ENCODE results near the gene TPD52L1.
A peak's percentile ranks its signal among the peaks of the same experiment; 100 is the strongest.
"Not testable (repeated sequence)": the region's sequence is repeated elsewhere in the genome, so short reads cannot be mapped to it uniquely, and the experiment has no call there.

Gene TPD52L1

DNA sequence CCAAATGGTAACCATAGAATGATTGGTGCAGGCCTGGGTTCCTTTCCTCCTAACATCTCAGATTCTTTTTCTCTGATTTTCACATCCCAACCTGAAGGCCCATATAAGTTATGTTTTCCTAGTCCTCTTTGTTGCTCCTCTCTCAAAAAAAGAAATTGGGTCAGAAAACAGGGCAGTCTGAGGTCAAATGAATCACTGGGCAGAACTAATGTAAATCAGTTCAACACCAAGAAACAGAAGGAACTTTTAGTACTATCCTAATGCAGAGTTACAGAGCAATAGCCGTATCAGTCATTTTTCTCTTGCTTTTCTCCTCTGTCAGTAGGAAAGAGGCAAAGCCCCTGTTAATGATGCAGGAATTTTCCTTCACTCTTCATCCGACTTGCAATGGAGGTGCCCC, 11.0 kb upstream of the TPD52L1 start:
- DNase-seq (ENCODE audit: low spot score): no peak

DNA sequence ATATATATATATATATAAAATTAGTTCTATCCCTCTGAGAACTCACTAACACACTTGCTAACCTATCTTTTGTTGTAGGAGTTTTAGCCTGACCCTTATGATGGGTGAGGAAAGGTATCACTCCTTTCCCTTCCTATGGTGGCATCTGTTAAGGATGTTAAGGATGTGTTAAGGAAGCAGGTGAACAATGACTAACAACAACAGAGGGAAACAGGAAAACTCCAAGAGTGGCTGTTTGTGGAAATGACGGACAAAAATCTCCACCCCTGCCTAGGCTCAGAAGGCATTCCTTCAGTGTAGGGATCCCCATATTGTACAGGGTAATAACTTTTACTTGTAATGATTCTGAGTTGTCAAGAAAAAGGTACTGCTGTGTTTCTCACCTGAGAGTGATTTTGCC, 8.8 kb upstream of the TPD52L1 start:
- no peak for DNase-seq (ENCODE audit: low spot score)

DNA sequence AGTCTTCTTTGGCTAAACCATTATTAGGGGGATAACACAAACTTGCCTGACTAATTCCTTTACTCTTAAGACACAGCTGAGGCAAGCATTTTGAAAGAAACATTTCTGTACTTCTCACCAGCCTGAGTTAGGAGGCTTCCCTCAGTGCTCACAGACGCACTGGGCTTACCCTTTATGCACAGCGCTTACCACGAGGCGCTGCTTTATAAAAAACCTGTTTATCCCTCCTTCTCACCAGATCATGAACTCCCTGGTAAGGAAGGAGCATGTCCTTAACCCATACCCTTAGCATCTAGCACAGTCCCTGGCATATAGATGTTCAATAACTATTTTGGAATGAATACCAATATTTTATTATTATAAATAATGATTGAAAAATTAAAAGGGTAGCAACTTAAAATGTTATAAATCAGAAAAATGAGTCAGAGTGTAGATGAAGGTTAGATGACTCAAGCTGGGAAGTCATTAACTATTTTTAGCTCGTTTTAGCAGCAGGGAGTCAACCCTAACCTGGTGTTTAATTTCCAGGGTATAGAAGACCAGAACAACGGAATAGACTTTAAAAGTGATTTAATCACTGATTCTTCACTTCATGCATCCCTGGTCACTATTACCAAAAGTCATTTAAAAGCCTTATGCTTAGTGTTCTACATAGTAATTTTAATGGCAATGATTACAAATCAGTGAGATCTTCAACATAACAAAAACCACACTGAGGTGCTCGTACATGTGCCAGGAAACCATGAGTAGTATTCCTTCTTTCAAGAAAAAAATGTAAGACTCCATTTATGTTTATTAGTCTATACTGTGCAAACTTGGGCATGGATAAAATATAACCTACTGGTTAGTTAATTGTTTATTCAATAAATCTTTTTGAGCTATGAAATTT, 4.1 kb upstream of the TPD52L1 start:
- DNase-seq (ENCODE audit: low spot score): peak; percentile 51

DNA sequence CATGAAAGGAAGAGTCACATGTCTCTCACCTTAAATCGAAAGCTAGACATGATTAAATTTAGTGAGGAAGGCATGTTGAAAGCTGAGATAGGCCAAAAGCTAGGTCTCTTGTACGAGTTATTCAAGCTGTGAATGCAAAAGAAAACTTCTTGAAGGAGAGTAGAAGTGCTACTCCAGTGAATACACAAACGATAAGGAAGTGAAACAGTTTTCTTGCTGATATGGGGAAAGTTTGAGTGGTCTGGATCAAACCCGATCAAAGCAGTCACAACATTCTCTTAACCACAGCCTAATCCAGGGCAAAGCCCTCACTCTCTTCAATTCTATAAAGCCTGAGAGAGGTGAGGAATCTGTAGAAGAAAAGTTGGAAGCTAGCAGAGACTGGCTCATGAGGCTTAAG, 1.9 kb upstream of the TPD52L1 start:
- no peak for DNase-seq (ENCODE audit: low spot score)

DNA sequence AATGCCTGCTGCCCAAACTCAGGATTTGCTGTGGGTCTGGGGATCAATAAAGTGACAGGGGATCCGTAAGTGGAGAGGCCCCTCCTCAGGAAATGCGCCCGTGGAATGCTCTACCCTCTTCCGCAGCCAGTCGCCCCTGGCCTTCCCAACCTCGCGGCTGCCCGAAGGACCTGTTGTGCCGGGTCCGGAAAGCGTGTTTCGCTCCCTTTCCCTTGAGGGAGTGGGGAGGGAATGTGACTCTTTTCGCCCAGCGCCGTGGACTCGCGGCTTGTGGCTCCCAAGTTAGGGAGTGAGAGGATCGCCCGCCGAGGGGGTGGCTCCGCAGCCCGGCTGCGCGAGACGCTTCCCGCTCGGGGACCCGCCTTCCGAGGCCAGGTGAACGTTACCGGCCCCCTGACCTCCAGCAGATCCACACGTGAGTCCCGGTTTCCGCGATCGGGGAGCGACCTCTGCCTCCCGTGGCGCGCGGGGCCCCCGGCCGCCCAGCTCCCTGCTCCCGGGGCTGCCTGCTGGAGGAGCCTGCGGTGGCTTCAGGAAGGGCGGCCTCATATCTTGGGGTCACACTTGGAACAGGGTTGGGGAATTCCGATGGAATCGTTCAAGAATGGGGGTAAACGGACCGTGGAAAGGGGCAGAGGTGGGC, 666 bp downstream of the TPD52L1 start:
- DNase-seq (ENCODE audit: low spot score): peak; percentile 39

DNA sequence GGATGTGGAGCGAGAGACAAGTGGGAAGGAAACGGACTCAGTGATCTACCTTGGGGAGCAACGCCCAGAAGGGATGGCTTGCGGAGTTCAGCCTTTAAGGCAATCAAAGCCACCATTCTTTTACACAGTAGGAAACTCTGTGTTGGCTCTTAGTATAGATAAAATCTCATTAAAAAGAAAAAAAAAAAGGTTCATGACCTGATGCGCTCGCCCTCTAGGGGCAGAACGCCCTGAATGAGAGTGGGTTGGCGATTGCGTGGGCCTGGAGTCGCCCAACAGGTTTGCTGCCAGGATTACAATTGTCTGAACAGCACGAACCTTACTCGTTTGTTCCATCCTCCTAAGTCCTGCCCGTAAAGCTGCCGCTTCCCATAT, 1.2 kb downstream of the TPD52L1 start:
- DNase-seq (ENCODE audit: low spot score): no peak

DNA sequence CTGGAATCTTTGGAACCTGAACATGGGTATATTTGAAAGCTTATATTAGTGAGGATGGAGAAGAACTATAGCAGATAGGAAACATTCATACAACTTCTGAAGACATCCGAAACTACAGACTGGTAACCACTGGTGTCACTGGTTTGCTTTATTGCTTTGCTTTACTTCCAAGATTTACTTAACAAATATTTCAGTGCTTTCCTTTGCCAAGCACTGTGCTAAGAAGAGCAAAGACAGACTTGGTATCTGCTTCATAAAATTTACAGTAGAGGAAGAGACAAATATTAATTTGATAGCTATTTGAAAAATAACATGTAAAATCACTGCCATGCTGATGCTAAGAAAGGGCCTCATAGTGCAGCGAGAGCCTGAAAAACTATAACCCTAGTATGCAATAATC, 1.8 kb downstream of the TPD52L1 start:
- DNase-seq (ENCODE audit: low spot score): no peak

DNA sequence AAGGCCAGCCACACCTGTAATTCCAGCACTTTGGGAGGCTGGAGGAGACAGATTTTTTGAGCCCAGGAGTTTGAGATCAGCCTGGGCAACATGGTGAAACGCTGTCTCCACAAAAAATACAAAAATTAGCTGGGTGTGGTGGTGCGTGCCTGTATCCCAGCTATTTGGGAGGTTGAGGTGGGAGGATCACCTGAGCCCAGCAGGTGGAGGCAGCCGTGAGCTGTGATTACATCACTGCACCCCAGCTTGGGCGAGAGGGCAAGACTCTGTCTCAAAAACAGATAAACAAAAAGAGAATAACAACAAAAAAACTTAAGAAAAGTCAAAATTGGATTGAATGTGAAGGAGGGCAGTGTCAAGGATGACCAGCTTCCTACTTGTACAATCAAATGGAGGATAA, 2.9 kb downstream of the TPD52L1 start:
- no peak for DNase-seq (ENCODE audit: low spot score)

DNA sequence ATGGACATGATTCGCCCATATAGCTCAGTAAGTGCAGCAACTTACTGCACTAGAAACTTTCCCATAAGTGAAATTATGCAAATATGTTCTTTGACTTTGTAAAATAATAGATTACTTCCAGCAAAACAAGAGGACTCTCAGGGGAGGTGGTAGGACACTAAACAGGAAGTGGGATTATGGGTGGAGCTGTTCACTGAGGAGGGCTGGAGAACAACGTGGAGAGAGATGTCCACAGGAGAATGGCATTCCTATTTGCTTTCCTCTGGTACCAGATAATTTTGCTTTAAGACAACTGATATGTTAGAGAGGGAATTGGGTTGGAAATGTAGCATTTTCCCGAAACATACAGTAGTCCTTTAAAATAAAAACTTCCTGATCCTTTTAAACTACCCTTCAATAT, 3.7 kb downstream of the TPD52L1 start:
- no peak for DNase-seq (ENCODE audit: low spot score)

DNA sequence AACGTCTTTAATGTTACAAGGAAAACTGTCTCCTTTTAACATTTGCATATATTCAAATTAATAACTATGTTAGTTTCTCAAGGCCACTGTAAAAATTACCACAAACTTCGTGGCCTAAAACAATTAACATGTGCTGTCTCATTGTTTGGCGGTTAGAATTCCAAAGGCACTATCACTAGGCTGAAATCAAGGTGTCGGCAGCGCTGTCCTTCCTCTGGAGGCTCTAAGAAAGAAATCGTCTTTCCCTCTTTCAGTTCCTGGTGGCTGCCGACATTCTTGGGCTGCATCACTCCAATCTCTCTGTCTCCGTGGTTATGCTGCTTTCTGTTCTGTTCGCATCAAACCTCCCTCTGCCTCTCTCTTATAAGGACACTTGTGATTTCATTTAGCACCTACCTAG, 4.2 kb downstream of the TPD52L1 start:
- no peak for DNase-seq (ENCODE audit: low spot score)

DNA sequence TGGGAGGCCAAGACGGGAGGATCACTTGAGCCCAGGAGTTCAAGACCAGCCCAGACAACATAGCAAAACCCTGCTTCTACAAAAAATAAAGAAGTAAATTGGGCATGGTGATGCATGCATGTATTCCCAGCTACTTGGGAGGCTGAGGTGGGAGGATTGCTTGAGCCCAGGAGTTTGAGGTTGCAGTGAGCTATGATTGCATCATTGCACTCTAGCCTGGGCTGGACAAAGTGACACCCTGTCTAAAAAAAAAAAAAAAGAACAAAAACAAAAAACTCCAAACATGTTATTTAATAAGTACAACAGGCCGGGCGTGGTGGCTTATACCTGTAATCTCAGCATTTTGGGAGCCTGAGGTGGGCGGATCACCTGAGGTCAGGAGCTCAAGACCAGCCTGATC, 9.8 kb downstream of the TPD52L1 start:
- DNase-seq (ENCODE audit: low spot score): not testable (repeated sequence)

DNA sequence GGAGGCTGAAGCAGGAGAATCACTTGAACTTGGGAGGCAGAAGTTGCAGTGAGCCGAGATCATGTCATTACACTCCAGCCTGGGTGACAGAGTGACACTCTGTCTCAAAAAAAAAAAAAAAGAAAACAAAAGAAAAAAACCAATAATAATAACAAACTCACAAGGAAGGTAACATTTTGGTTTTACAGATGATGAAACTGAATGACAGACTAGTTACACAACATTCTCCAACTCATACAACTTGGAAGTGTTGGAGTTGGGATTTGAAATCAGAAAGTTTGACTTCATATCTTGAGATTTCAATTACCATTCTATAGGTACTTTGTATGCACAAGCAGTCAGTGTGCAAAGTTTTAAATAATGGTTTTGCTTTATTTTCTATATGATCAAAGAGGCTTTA, 10.2 kb downstream of the TPD52L1 start:
- DNase-seq (ENCODE audit: low spot score): no peak

DNA sequence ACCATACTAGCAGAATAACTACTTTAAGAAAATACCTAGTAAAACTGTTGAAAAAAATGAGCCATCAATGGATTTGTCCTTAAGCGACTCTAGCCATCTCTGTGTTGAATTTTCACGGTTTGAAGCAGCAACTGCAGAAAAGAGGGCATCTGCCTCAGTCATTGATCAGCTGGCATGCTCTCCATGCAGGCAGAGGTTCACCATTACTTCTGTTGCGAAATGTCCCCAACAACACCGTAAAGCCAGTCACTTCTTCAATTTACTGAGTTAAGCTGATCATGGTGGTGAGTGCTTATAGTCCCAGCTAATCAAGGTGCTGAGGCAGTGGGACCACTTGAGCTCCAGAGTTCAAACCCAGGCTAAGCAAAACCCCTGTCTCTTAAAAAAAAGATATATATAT, 11.1 kb downstream of the TPD52L1 start:
- DNase-seq (ENCODE audit: low spot score): no peak

DNA sequence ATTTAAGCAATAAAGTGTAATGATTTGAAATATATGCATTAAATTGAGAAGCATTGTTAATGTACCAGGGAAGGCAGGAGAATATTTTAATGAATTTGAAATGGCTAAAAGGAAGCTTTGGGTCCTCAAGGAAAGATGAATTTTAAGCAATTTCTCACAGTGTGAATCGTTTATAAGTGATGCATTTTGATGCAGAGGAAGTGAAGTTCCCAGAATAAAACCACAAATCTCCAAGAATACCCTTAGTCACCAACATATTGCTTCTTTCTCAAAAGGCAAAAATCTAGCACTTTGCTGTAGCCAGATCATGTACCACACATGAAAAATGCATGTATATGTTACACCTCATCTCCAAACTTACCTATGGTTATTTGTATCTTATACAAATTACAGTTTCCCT, 11.7 kb downstream of the TPD52L1 start:
- peak; percentile 27 for DNase-seq (ENCODE audit: low spot score)

DNA sequence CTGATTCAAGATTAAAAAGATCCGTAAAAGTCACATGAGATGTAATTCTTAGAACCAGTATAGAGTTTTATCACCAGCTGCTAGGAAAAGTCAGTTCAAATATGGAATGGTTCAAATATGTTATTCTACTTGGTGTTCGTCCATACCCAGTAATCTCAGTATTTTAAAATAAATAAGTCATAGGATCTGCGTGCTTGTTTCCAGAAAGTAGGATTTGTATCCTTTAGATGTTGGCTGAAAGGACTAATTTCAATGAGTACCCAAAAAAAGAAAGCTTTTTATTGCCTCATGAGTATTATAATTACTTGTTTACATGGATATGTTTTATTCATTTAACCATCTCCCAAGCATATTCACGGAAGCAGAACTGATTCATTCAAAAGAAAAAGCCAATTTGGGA, 12.2 kb downstream of the TPD52L1 start:
- no peak for DNase-seq (ENCODE audit: low spot score)

DNA sequence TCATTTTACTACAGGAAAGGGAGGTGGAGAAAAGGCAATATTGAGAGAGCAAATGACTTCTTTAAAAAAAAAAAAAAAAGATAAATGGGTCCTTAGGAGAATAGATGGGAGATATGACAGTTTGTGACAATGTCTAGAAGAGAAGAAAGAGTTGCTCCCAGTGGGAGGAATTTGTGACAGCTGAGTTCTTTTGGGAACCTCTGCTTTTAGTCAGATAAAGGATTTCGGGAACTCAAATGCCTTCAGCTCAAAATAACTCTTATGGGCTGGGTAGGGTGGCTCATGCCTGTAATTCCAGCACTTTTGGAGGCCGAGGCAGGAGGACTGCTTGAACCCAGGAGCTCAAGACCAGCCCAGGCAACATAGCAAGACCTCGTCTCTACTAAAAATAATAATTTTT, 13.1 kb downstream of the TPD52L1 start:
- DNase-seq (ENCODE audit: low spot score): no peak

DNA sequence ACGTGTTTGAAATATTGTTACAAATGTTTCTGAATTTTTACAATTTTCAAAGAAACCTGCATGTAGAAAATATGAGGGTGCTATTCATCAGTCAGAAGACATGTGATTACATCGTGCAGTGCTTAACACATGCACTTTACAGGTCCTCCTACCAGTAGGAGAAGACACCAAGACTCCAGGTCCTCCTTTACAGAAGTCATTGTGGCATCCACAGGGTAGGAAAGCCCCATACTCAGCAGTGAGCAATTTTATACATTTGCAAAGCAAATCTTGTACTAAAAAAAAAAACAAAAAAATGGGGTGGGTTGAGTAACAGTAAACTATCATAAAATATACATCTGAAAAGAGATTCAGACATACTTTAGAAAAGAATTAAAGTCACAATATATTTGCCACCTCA, 14.0 kb downstream of the TPD52L1 start:
- DNase-seq (ENCODE audit: low spot score): no peak

DNA sequence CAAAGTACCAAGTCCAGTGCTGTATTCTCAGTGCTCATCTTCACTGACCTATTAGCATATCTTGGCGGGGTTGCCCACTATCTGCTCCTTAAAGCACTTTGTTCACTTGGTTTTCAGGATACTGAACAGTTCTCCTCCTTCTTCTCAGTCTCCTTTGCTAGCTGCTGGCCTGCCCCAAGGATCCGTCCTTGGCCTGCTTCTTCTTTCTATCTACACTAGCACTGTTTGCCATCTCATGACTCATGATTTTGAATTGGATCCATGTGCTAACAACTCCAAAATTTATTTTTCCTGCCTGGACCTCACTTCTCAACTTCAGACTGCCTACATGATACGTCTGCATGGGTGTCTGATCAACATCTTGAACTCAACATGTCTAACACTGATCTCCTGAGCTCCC, 15.5 kb downstream of the TPD52L1 start:
- no peak for DNase-seq (ENCODE audit: low spot score)

DNA sequence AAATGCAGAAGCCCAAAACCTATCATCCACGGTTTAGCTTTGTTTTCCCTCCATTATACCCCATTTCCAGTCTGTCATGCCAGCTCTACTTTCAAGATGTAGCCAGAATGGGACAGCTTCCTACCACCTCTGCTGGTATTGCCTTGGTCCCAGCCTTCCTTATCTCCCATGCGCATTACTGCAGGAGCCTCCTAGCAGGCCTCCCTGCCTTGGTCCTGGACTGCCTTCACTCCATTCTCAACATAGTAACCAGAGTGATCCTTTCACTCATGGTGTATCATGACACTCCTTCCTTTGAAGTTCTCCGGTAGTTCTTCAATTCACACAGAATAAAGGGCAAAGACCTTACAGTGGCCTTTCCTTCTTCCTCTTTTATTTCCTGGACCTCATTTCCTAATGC, 15.9 kb downstream of the TPD52L1 start:
- DNase-seq (ENCODE audit: low spot score): no peak

DNA sequence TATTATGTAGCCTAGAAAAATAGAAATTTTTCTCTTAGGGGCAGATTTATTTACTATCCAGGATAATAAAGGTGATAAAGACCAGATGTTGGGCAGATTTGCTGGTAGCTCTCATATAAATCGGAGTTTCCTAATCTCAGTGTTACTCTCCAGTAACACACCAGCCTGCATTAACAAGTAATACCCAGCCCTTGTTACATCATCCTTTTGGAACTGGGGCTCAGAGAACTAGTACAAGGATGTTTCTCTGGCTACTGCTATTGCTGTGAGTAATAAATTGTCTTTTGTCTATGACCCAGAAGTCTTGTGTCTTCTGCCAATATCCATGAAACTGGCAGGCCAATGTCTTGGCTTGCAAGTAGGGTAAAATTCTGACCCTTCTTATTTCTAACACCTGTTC, 16.8 kb downstream of the TPD52L1 start:
- DNase-seq (ENCODE audit: low spot score): no peak

DNA sequence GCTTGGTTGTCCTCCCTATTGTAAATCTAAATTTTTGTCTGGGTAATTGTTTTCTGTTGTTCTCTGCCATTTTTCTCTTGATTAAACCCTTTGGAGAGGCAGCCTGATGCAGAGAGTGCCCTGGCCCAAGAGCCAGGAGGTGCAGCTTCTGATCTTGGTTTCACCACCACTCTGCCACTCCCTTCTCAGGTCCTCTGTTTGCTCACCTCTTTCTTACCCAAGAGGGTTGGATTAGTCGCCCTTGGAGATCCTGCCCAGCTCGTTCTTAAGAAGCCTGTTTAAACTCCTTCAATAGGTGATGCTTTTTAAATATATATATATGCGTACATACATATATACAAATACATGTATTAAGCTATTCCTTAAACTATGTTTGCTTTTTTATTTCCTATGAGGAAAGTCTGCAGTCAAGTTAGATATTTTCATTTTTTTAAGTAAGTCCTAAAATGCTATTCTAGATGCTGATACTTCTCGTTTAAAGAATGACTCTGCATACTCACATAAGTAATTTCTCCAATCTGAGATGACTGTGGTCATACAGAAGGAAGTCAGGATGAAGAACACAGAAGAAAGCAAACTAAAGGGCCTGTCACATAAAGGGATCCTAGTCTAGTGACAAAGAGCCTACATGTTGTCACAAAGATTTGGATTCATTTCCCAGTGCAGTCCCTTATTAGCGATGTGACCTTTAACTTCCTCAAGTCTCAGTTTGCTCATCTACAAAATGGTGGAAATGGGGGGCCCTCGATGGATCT, 19.9 kb downstream of the TPD52L1 start:
- DNase-seq (ENCODE audit: low spot score): no peak

DNA sequence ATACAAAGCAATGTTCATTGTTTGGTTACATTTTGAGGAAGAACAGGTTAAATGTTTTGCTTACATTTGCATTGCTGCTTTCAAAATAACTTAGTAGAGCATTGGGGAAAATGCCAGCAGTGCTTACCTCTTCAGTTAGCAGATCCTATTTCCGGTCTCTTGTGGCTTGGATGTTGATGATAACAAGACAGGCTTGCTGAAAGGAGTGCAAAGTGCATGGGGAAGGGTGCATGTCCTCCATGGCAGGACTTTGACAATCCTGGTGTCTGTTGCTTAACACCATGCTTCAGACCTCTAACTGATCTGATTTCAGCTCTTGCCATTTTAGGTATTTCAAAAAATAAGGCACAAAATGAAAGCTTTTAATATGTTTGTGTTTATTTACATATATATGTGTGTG, 21.1 kb downstream of the TPD52L1 start:
- no peak for DNase-seq (ENCODE audit: low spot score)

DNA sequence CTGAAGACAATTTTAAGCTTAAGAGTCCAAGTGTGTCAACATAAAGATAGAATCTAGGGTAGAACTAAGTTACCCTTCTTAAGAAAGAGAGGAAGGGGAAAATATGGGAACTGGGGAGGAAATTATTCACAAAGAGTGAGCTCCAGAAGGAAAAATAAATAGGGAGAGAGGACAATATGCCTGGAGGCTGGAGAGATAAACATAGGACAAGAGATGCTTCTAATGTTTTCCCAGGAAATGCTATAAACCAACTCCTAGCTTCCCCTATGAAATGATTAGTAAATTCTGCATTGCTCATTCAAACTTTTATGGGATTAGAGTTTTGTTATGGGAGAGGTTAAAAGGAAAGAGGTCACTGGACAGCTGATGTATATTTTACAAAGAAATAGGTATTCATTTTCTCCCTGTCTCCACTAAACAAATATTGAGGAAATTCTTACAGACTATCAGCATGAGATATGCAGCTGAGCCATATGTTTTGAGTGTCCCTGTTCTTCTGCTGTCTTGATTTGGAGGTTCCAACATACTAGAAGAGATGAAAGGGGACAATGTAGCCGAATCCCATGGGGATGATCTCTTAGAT, 22.0 kb downstream of the TPD52L1 start:
- DNase-seq (ENCODE audit: low spot score): no peak
